Suppressor macrophage (primary cell): ENCODE results near the gene TMEM167B.

Source experiments
- DNase-seq, 4 experiments: peaks; one replicate each; pipeline ENCODE4 v3.0.0-alpha.2; 2020 to 2022

TMEM167B gene

GRCh38 chr1:109083501-109083900 is 7.1 kb upstream of the TMEM167B start:
- DNase-seq = no peak

GRCh38 chr1:109083923-109084322 is 6.6 kb upstream of the TMEM167B start:
- DNase-seq = peak in 1 of 4 experiments; percentile 19

GRCh38 chr1:109084563-109085517 is 5.7 kb upstream of the TMEM167B start:
- DNase-seq = no peak

GRCh38 chr1:109089242-109090015 is 1.1 kb upstream of the TMEM167B start:
- DNase-seq = peak; percentile 35 to 83 (median 60)

GRCh38 chr1:109091078-109091838 is 694 bp downstream of the TMEM167B start:
- DNase-seq = peak; percentile 46 to 72 (median 66)

GRCh38 chr1:109091839-109092193 is 1.3 kb downstream of the TMEM167B start:
- DNase-seq = peak; percentile 40 to 85 (median 62)

- no peak for DNase-seq
Measured at GRCh38 chr1:109094377-109094803, 3.8 kb downstream of the TMEM167B start.

GRCh38 chr1:109094871-109095270 is 4.3 kb downstream of the TMEM167B start:
- no peak for DNase-seq

- peak in 3 of 4 experiments; percentile 28 to 67 (median 63) for DNase-seq
Measured at GRCh38 chr1:109095631-109096030, 5.1 kb downstream of the TMEM167B start.

GRCh38 chr1:109096120-109096519 is 5.6 kb downstream of the TMEM167B start:
- DNase-seq = no peak

GRCh38 chr1:109099938-109100773 is 9.6 kb downstream of the TMEM167B start:
- DNase-seq = peak; percentile 98 to 99 (median 98)

- DNase-seq = peak in 2 of 4 experiments; percentile 31 to 44
Measured at GRCh38 chr1:109104364-109105151, 14.0 kb downstream of the TMEM167B start.

GRCh38 chr1:109105881-109106280 is 15.3 kb downstream of the TMEM167B start:
- DNase-seq = no peak

GRCh38 chr1:109107785-109108184 is 17.2 kb downstream of the TMEM167B start:
- DNase-seq = no peak

GRCh38 chr1:109109906-109110305 is 19.3 kb downstream of the TMEM167B start:
- DNase-seq = no peak

GRCh38 chr1:109111386-109112055 is 21.0 kb downstream of the TMEM167B start:
- peak; percentile 65 to 80 (median 72) for DNase-seq

- peak; percentile 21 to 62 (median 47) for DNase-seq
Measured at GRCh38 chr1:109112056-109112651, 21.6 kb downstream of the TMEM167B start.

GRCh38 chr1:109112652-109113285 is 22.2 kb downstream of the TMEM167B start:
- peak; percentile 91 to 97 (median 94) for DNase-seq
